Tibial artery (tissue), 4 donors: ENCODE measurements around the gene HMG20A.

Experiments
- DNase-seq, 2 donors: peaks; one replicate each; pipeline ENCODE4 v3.0.0-alpha.2; 2019
- H3K27ac ChIP-seq, 2 donors: fragments of 200-600 bp; sonication (generic) in 1 of 2; 1 replicate in 1 of 2; 2 replicates in 1 of 2; pipeline ENCODE4 v1.5.1; 2018 to 2019; ENCODE audit warnings: mild to moderate bottlenecking in 1 of 2
- H3K27me3 ChIP-seq, 2 donors: fragments of 200-600 bp; sonication (generic) in 1 of 2; one replicate each; pipeline versions ENCODE4 v1.5.1 to v1.6.0; 2016 to 2019
- H3K36me3 ChIP-seq, 3 donors: fragments of 200-600 bp; sonication (generic) in 2 of 3; one replicate each; pipeline ENCODE4 v1.5.1; 2016 to 2019; ENCODE audit warnings: mild to moderate bottlenecking in 2 of 3
- H3K4me1 ChIP-seq, 4 donors: fragments of 200-600 bp; sonication (generic) in 2 of 4; 1 replicate in 3 of 4; 2 replicates in 1 of 4; pipeline ENCODE4 v1.5.1; 2016 to 2019
- H3K4me3 ChIP-seq, 2 donors: fragments of 200-600 bp; sonication (generic) in 1 of 2; 1 replicate in 1 of 2; 2 replicates in 1 of 2; pipeline ENCODE4 v1.5.1; 2018 to 2019; ENCODE audit warnings: mild to moderate bottlenecking in 2 of 2
- H3K9me3 ChIP-seq, 3 donors: fragments of 200-600 bp; sonication (generic) in 1 of 3; one replicate each; pipeline ENCODE4 v1.5.1; 2016 to 2019
- CTCF ChIP-seq, 2 experiments: fragments of 200-600 bp in 1 of 2; fragments of 450-650 bp in 1 of 2; IDR thresholded peaks; one replicate each; pipeline ENCODE4 v1.5.1; 2017 to 2019; ENCODE audit warnings: antibody characterized with exemption in 2 of 2, mild to moderate bottlenecking in 1 of 2, moderate library complexity in 1 of 2
- intact Hi-C: fragments of 100-400 bp; cut with DNase I; formaldehyde crosslinking; loops from one replicate; pipeline ENCODE4 v1.15.0; 2023; ENCODE audit warnings: low total_unique reads

Gene HMG20A

GRCh38 chr15:77455696-77456321, 35.1 kb downstream of the HMG20A start:
- intact Hi-C loops = no loop called here
- TF ChIP-seq CTCF (IDR thresholded peaks at IDR 0.05) = no peak
- Histone ChIP-seq H3K4me1 (peaks cover 0 to 44% (median 17%) of the 10 kb centered on the region in 4 donors), H3K27me3 (no peaks in the 10 kb centered on the region), H3K9me3 (no peaks in the 10 kb centered on the region), H3K27ac (peak overlapping the region; percentile 51 to 55), H3K36me3 (peaks cover 0 to 6% (median 4%) of the 10 kb centered on the region in 3 donors), H3K4me3 (no peak overlapping the region)
- DNase-seq = no peak

GRCh38 chr15:77456746-77457145, 36.1 kb downstream of the HMG20A start:
- peaks cover 0 to 44% (median 17%) of the 10 kb centered on the region in 4 donors for H3K4me1 ChIP-seq
- no peaks in the 10 kb centered on the region for H3K9me3 ChIP-seq
- peak overlapping the region in 1 of 2 donors; percentile 55 for H3K27ac ChIP-seq
- peaks cover 0 to 6% (median 4%) of the 10 kb centered on the region in 3 donors for H3K36me3 ChIP-seq
- H3K27me3 ChIP-seq = no peaks in the 10 kb centered on the region
- no peak for TF ChIP-seq CTCF (IDR thresholded peaks at IDR 0.05)
- DNase-seq = no peak
- intact Hi-C loops = no loop called here
- no peak overlapping the region for H3K4me3 ChIP-seq

- Histone ChIP-seq H3K4me3 (no peak overlapping the region), H3K9me3 (no peaks in the 10 kb centered on the region), H3K27me3 (no peaks in the 10 kb centered on the region), H3K27ac (no peak overlapping the region), H3K4me1 (peaks cover 0 to 44% (median 17%) of the 10 kb centered on the region in 4 donors), H3K36me3 (peaks cover 0 to 6% (median 4%) of the 10 kb centered on the region in 3 donors)
- TF ChIP-seq CTCF (IDR thresholded peaks at IDR 0.05) = no peak
- DNase-seq = no peak
- intact Hi-C loops = no loop called here
Measured at GRCh38 chr15:77457191-77457904, 36.7 kb downstream of the HMG20A start.

GRCh38 chr15:77457905-77458265, 37.2 kb downstream of the HMG20A start:
- intact Hi-C loops = no loop called here
- Histone ChIP-seq H3K27me3 (no peaks in the 10 kb centered on the region), H3K27ac (no peak overlapping the region), H3K4me3 (no peak overlapping the region), H3K9me3 (no peaks in the 10 kb centered on the region), H3K4me1 (peaks cover 0 to 44% (median 17%) of the 10 kb centered on the region in 4 donors), H3K36me3 (peaks cover 0 to 6% (median 4%) of the 10 kb centered on the region in 3 donors)
- no peak for TF ChIP-seq CTCF (IDR thresholded peaks at IDR 0.05)
- no peak for DNase-seq

- peaks cover 4 to 8% (median 5%) of the 10 kb centered on the region in 3 donors for H3K36me3 ChIP-seq
- H3K9me3 ChIP-seq = no peaks in the 10 kb centered on the region
- H3K27me3 ChIP-seq = no peaks in the 10 kb centered on the region
- intact Hi-C loops = no loop called here
- H3K27ac ChIP-seq = no peak overlapping the region
- DNase-seq = no peak
- no peak for TF ChIP-seq CTCF (IDR thresholded peaks at IDR 0.05)
- H3K4me3 ChIP-seq = no peak overlapping the region
- H3K4me1 ChIP-seq = peaks cover 0 to 44% (median 17%) of the 10 kb centered on the region in 4 donors
Measured at GRCh38 chr15:77459031-77459430, 38.3 kb downstream of the HMG20A start.
